NCI-H345 treated with DMSO at 0.1 percent for 48 hours (cell line): ENCODE measurements around the gene XPA.
A peak's percentile ranks its signal among the peaks of the same experiment; 100 is the strongest.

Experiments
- DNase-seq: peaks from one replicate; lab custom pipeline; 2025; ENCODE audit not compliant: unreplicated experiment; lab: John Stamatoyannopoulos, UW

The XPA gene

DNA sequence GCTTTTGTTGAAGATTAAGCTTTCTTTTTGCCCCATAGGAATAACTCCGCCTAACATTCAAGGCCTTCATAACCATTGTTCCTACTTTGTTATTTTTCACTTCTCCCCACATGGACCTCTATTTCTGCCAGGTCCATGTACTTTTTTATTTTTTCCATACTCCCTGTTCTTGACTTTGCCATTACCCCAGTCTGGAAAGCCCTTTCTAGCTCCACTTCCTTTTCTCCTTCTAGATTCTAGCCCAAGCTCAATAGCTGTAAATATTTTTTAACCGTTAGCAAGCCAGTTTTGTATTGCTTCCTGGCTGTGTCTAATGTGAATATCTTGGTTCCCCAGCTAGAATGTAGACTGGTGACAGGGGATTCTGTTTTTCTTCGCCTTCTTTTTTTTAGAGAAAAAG, 37.4 kb downstream of the XPA start:
- no peak for DNase-seq

DNA sequence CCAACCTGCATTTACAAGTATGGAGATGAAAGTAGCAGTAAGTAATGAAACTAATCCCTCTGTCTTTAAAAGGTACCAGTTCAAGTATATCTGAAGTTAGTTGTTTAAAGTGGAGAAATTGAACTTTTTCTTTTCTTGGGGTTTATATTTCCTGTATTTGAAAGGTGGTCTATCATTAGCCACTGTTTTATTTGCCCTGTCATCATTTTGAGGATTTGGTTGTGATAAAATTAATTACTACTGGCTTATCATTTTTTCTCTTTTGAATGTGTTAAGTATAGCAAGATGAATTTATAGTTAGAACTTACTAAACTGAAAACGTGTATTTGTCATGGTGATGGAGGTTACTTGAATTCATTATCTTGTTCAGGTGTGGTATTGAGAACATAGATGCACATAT, 38.4 kb downstream of the XPA start:
- DNase-seq, result no peak

DNA sequence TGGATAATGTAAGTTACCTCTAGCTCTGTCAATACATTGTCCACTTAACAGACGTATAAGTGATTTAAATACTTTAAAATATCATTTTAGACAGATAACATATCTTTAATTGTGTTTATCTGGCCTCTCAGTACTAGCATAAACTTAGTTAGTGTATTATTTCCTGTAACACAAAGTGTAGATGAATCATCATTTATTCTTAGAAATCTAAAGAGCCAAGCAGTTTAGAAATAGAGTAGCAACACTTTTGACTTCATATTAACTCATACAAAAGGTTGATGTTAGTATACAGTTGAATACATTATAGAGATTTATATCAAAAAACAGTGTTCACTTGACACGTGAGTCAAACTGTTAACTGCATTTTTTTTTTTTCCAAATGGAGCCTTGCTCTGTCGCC, 45.5 kb downstream of the XPA start:
- DNase-seq, result no peak

DNA sequence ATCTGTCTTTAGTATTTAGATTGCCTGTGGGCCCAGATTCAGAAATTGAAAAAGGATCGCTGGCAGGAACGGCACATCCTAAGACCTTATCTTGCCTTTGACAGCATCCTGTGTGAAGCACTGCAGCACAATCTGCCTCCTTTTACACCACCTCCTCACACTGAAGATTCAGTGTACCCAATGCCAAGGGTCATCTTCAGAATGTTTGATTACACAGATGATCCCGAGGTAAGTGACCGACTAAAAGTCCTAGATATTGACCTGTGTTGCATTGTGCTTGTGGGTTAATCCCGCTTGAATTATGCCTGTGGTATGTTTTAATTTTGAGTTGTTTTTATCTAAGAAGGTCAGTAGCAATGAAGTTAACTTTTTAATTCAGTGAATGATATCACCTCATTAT, 49.1 kb downstream of the XPA start:
- no peak for DNase-seq

DNA sequence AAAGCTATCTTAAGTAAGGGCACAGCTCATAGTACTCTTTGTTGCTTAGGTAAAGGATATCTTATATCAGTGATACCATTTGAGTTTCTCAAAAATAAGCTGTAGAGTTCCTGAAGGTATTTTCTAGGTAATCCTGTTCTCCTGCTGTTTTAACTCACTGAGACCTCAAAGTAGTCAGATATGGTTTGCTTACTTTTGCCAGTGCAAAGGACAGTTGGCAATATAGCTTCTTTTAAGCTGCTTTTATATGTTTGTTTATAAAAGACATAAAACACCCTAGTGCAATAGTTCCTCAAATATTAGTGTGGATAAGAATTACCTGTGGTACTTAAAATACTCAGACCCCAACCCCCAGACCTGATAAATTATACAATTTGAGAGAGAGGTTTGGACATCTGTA, 51.4 kb downstream of the XPA start:
- DNase-seq, result no peak

DNA sequence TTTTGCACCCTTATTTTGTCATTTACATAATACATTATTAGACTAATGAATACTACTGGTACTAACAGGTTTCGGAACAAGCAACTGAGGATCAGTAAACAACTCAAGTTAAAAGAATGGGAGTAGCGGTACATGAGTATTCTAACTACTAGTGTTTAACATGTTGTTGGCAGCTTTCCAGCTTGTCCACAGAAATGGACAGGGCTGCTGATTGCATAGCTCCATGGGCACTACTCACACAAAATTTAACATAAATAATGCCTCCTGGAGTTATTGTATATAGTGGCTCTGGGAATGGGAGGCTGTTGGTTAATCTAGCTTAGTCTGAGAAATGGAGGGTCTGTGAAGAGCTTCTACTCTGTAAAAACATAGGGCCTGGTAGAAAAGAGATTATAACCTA, 56.8 kb downstream of the XPA start:
- DNase-seq, result peak; percentile 53

DNA sequence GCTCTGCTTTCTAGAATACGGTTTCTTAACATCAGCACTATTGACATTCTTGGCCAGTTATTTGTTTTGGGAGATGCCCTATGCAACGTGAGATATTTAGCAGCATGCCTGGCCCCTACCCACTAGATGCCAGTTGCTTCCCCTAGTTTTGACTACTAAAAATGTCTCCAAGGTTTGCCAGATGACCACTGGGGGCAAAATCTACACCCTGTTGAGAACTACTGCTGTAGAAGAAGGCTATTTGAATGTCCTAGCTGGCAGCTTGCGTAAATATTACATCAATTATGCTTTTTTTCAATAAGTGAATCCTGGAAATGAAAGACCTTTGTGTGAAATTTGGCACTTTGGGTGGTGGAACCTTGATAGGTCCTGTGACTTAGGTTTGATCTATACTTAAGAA, 58.5 kb downstream of the XPA start:
- DNase-seq, result no peak

DNA sequence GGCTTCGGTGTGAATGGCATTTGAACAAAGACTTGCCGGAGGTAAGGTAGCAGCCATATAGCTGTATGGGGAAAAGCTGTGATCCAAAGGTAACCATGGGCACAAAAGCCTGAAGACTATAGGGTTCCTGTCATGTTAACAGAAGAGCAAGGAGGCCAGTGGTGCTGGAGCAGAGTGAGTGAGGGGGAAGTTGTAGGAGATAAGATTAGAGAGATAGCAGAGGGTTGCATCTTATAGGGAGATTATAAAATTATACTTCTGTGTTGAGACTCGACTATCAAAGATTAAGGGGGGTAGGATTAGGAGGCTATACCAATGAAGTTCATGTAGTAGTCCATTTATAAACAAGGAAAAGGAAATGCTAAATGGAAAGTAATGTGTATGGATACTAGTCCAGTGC, 60.2 kb downstream of the XPA start:
- DNase-seq, result no peak

DNA sequence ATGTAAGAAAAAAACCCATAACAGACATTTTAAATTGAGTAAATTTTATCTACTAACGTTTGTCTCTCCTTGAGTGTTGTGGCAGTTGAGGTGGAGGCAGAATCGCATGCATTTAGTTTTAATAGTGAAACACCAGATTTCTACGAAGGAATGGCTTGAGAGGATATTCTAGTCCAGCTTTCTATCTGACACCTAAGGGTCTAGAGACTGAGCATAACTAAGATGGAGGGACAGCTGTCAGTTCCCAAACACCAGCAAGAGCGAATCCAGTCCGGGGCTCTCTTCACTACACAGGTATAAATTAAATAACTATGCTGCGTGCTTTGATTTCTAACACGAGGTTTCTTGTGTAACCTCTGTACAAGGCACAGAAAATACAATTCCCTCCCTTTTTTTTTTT, 62.1 kb downstream of the XPA start:
- DNase-seq, result no peak

DNA sequence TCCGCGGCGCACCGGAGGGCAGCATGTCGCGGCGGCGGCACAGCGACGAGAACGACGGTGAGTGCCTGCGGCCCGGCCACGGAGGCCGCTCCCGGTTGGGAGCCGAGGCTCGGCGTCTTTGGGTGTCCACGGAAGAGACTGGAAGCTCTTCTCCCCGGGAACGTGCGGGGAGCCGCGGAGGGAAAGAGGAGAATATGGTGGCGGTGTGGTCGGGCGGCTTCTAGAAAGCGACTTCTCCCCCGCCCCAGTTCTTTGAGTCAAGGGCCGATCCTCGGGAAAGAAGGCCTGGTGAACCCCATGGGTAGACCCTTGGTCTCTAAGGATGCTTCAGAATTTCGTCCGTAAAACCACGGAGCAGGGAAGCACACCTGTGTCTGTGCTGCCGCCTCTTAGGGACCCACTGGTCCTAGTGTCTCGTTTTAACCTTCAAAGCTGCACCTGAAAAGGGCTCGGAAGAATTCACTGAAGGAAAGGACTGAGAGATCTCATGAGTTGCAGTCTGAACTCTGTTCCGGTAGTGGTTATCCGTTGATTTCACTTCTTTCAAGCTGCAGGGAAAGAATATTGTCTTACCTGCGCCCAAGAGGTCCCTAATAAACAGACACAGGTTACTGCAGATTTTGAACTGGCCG, 63.2 kb downstream of the XPA start:
- DNase-seq, result no peak

DNA sequence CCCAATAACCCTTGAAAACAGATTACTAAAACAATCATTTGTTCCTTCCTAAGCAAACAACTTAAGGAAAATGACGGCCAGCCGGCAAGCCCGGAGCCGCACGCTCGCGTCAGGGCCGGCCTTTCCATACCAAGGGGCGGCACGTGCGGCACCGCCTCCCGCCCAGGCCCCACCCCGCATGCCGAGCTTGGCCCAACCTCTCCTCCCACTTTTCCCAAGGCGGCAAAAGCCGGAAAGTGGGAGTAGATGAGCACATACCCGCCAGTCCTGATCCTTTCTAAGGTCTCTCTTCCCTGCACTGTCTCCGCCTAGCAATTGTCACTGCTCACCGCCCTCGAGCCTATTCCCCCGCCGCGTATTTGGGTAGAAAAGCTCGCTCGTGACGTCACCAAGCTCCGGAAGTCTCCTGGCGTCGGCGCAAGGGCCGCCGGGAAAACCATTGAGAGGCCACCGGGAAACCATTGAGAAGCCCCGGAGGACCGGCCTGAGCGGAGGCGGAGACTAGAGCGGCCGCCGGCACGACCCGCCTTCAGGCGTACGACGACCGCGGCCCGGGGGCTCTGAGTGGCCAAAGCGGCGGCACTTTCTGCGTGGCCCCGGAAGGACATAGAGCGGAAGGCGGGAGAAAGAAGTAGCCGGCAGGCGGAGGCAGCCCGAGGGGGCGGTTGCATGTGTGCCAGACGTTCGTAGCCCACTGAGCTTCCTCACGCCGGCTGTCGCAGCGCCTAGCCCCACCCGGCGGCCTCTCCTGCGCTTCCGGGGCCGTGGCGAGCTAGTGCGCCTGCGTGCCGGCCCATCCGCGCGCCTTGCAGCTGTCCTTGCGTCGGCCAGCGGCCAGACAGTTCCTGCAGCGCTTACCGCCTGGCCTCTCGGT, 63.9 kb downstream of the XPA start, which contains the start of the genes NCBP1 and TSTD2:
Gene NCBP1, plus strand, starts transcription at position 837 of the 874 bp plus-strand sequence. CDS start 61 bp downstream, outside the sequence.
Gene TSTD2, minus strand, starts transcription at position 384 of the 874 bp plus-strand sequence. CDS start 5,806 bp downstream, outside the sequence.
- peak; percentile 98 for DNase-seq

DNA sequence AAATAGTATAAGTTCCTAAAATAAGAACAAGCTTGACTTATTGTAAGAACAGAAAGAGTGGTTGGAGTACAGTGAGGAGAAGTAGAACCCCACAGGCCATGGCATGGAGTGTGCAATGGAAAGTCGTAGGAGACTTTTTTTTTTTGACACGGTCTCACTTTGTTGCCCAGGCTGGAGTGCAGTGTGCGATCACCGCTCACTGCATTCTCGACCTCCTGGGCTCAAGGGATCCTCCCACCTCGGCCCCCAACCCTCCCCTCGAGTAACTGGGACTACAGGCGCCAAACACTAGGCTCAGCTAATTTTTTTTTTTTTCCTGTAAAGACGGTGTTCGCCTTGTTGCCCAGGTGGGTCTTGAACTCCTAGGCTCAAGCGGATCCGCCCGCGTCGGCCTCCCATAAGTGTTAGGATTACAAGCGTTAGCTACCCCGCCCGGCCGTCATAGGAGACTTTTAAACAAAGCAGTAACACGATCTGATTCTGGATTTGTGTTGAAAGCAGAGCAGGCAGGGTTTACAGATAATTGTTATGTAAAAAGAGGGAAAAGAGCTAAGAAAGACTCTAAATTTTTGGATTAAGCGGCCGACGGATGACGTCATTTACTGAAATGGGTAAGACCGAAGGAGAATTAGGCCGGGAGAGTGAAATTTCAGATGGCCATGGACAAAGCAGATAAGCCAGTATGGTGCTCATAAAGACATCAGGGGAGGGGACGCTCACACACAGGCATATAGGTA, 64.7 kb downstream of the XPA start:
- peak; percentile 17 for DNase-seq

DNA sequence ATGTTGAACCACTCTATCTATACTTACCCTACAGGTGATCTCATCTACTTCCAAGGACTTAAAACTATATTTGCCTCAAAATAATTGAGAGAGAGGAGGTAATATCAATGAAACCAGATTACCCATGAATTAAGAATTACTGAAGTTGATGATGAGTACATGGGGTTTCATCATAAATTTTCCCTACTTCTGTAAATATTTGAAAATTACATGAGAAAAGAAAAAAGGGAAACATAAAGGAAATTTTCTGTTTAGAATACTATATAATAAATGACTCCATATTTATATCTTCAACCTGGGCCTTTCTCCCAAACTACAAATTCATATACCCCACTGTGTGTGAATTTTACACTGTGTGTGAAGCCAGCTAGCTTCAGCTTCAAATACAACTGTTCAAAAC, 66.5 kb downstream of the XPA start:
- DNase-seq, result no peak

DNA sequence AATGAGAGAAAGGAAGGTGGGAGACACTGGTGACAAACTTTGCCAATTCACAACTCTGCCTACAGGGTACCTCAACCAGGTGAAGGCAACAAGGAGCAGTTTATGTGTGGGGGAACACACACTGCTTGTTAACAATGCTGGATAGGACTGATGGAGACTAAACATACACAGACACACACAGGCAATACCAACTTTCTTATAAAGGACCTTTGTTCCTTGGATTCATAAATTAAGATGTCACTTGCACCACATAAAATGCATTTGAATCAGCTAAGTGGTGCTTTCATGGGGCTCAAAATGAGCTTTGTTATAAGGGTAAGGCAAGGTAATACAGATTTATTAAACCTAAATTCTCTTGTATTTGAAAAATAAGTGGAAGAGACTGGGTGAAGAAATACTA, 68.0 kb downstream of the XPA start:
- no peak for DNase-seq

DNA sequence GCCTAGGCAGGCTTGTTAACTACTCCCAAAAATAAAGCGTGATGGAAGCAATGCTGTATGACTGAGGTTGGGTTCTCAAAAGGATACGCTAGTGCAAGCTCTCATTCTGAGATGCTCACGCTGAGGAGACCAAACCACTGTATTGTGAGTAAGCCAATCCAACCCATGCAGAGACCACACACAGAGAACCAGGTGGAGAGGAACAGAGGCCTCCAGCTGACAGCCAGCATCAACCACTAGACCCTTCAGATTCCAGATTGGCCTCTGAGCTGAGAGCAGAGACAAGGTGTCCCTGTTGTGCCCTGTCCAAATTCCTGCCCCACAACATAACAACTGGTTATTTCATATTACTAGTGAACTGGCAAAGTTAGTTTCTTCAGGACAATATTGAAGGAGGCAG, 68.5 kb downstream of the XPA start:
- peak; percentile 20 for DNase-seq

DNA sequence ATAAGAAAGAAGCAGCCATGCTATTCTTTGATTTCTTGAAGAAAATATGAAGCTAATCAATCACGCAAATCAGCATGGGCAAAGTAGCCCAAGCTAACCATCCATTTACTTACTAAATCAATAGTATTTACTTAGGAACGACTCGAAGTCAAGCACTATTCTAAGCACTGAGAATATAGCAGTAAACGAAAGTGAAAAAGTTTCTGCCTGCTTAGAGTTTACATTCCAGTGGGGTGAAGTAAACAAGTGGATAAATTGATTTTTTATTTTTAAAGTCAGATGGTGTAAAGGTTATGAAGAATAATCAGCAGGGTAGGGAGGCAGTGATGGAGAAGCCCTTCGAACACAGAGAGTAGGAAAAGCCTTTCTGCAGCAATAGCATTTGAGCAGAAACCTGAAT, 69.5 kb downstream of the XPA start:
- no peak for DNase-seq

DNA sequence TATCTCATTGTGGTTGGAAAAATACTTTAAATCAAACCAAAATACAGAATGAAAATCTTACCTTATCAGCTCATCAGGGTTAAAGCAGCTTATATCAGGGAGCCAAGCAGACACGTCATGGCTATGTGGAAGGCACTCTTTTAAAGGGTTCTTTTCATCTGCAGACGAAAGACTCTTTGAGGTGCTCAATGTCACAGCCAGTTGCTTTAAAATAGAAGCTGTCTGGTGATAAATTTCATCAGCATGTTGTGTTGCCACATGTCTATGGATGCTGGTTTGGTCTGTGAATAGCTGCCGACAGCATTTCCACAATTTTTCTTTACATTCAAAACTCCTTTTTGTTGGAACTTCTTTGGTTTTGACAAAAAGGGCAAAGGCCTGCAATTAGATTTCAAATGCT, 71.5 kb downstream of the XPA start:
- DNase-seq, result no peak
